AG04450 (cell line): ENCODE results near the gene CCDC3. TPM values are rescaled to one million over a fixed set of nuclear protein-coding genes. Genes with fewer than 3 reads are reported as not detected.

ENCODE experiments used
- CTCF ChIA-PET: fragments of 300-600, 350-600 bp; formaldehyde crosslinking; extraction: SDS; loops from one replicate; lab custom pipeline; 2022; ENCODE audit warnings: antibody characterized with exemption, inconsistent platforms; lab: Charles Lee
- POLR2A ChIA-PET: fragments of 350-600 bp; formaldehyde crosslinking; extraction: SDS; loops from one replicate; lab custom pipeline; 2021; ENCODE audit warnings: antibody characterized with exemption, inconsistent platforms; lab: Yijun Ruan, JAX
- DNase-seq: peaks from one replicate; pipeline ENCODE4 v3.0.0-alpha.2; 2011; ENCODE audit warnings: low read depth, low spot score
- H3K27ac ChIP-seq: one replicate; pipeline ENCODE4 v1.5.1; 2012; ENCODE audit warnings: low read depth, low read length, control low read depth
- H3K27me3 ChIP-seq: one replicate; pipeline ENCODE4 v1.6.0; 2012; ENCODE audit warnings: low read length; ENCODE audit not compliant: control insufficient read depth, insufficient read depth
- H3K4me3 ChIP-seq: 2 replicates; pipeline ENCODE4 v1.5.1; 2011; ENCODE audit warnings: mild to moderate bottlenecking, low read depth, low read length, control low read depth
- H3K9me3 ChIP-seq: 2 replicates; pipeline ENCODE4 v1.5.1; 2012; ENCODE audit warnings: low read length; ENCODE audit not compliant: control insufficient read depth, insufficient read depth
- CTCF ChIP-seq: IDR thresholded peaks from 2 replicates; pipeline ENCODE4 v1.5.1; 2011; ENCODE audit warnings: low read depth, low read length, control low read depth, inconsistent platforms
- polyA plus RNA-seq: library from polyadenylated mRNA; depleted of rRNA; stranded (reverse); fragments of >200 nt; gene quantifications from 2 replicates; pipeline ENCODE4 v1.2.3, GENCODE V29; 2011

CCDC3 gene
- polyA plus RNA-seq, 1 experiment = 3.3 TPM

GRCh38 chr10:12919574-12919973 lies 81.9 kb downstream of the CCDC3 start:
- H3K9me3 ChIP-seq = peaks cover 3% of the 10 kb centered on the region; the same call in 1 of the 2 replicates
- no peaks in the 10 kb centered on the region for H3K27me3 ChIP-seq
- no peak for DNase-seq
- CTCF ChIA-PET = no interaction called here
- H3K4me3 ChIP-seq = no peak overlapping the region
- no peak overlapping the region for H3K27ac ChIP-seq
- POLR2A ChIA-PET = no interaction called here
- TF ChIP-seq CTCF = no peak

GRCh38 chr10:12916587-12916986 lies 84.9 kb downstream of the CCDC3 start:
- no peak for TF ChIP-seq CTCF
- CTCF ChIA-PET = interaction anchor here (0.8 to 1.3 kb wide), 2 partner anchors 14 kb away, joined by 3 to 5 read pairs; no protein-coding TSS in a partner anchor
- Histone ChIP-seq H3K9me3 (peaks cover 3% of the 10 kb centered on the region; the same call in 1 of the 2 replicates), H3K27ac (no peak overlapping the region), H3K27me3 (no peaks in the 10 kb centered on the region), H3K4me3 (no peak overlapping the region)
- DNase-seq = no peak
- POLR2A ChIA-PET = no interaction called here

GRCh38 chr10:12915637-12916168 lies 85.8 kb downstream of the CCDC3 start:
- CTCF ChIA-PET = interaction anchor here (0.7 to 1.3 kb wide), 2 partner anchors 7 to 14 kb away, joined by 3 to 5 read pairs; no protein-coding TSS in a partner anchor
- Histone ChIP-seq H3K27ac (no peak overlapping the region), H3K9me3 (peaks cover 3% of the 10 kb centered on the region; the same call in 1 of the 2 replicates), H3K27me3 (no peaks in the 10 kb centered on the region), H3K4me3 (no peak overlapping the region)
- POLR2A ChIA-PET = no interaction called here
- no peak for DNase-seq
- no peak for TF ChIP-seq CTCF

GRCh38 chr10:12914111-12914510 lies 87.4 kb downstream of the CCDC3 start:
- DNase-seq = no peak
- H3K4me3 ChIP-seq = no peak overlapping the region
- peaks cover 3% of the 10 kb centered on the region; the same call in 1 of the 2 replicates for H3K9me3 ChIP-seq
- ChIA-PET POLR2A (no interaction called here), CTCF (interaction anchor here (1.3 kb wide), 1 partner anchor 12 kb away, joined by 5 read pairs; no protein-coding TSS in a partner anchor)
- no peaks in the 10 kb centered on the region for H3K27me3 ChIP-seq
- H3K27ac ChIP-seq = no peak overlapping the region
- no peak for TF ChIP-seq CTCF

GRCh38 chr10:12911795-12912194 lies 89.7 kb downstream of the CCDC3 start:
- Histone ChIP-seq H3K9me3 (peaks cover 2% of the 10 kb centered on the region; the same call in 1 of the 2 replicates), H3K27me3 (peaks cover 3% of the 10 kb centered on the region), H3K4me3 (no peak overlapping the region), H3K27ac (no peak overlapping the region)
- no peak for DNase-seq
- TF ChIP-seq CTCF = no peak
- CTCF ChIA-PET = interaction anchor here (1.0 to 1.5 kb wide), 3 partner anchors 9 to 188 kb away, joined by 3 to 5 read pairs (median 4); partner anchors contain the start of gene OPTN
- POLR2A ChIA-PET = no interaction called here
